GM15510 (cell line): Measurements from ENCODE around the gene KIRREL3.

Experiments used
- POLR2A ChIP-seq: IDR thresholded peaks from 3 replicates; pipeline ENCODE4 v1.6.1; 2011; ENCODE audit warnings: borderline replicate concordance; ENCODE audit not compliant: insufficient read length; ENCODE audit errors: extremely low read depth

KIRREL3 gene

GRCh38 chr11:126945319-126945718 is 55.3 kb downstream of the KIRREL3 start:
- TF ChIP-seq POLR2A, result no peak

- no peak for TF ChIP-seq POLR2A
Observed at GRCh38 chr11:126943316-126943715, 57.3 kb downstream of the KIRREL3 start.

- TF ChIP-seq POLR2A, result no peak
Observed at GRCh38 chr11:126942146-126942545, 58.4 kb downstream of the KIRREL3 start.

GRCh38 chr11:126939552-126939951 is 61.0 kb downstream of the KIRREL3 start:
- no peak for TF ChIP-seq POLR2A

GRCh38 chr11:126938718-126939117 is 61.9 kb downstream of the KIRREL3 start:
- no peak for TF ChIP-seq POLR2A

GRCh38 chr11:126930091-126930841 is 70.3 kb downstream of the KIRREL3 start:
- TF ChIP-seq POLR2A, result no peak

GRCh38 chr11:126929179-126930061 is 71.2 kb downstream of the KIRREL3 start:
- no peak for TF ChIP-seq POLR2A

GRCh38 chr11:126927623-126928022 is 72.9 kb downstream of the KIRREL3 start:
- no peak for TF ChIP-seq POLR2A

GRCh38 chr11:126926376-126926791 is 74.2 kb downstream of the KIRREL3 start:
- TF ChIP-seq POLR2A, result no peak

GRCh38 chr11:126925321-126926093 is 75.1 kb downstream of the KIRREL3 start:
- TF ChIP-seq POLR2A, result no peak

- no peak for TF ChIP-seq POLR2A
Observed at GRCh38 chr11:126924376-126925040, 76.1 kb downstream of the KIRREL3 start.

GRCh38 chr11:126920833-126921232 is 79.7 kb downstream of the KIRREL3 start:
- TF ChIP-seq POLR2A, result no peak

GRCh38 chr11:126919147-126919823 is 81.3 kb downstream of the KIRREL3 start:
- no peak for TF ChIP-seq POLR2A

GRCh38 chr11:126918556-126918955 is 82.0 kb downstream of the KIRREL3 start:
- TF ChIP-seq POLR2A, result no peak
